ENCODE results near the gene KRTAP4-6. TPM values are rescaled to one million over a fixed set of nuclear protein-coding genes. Genes with fewer than 3 reads are reported as not detected.

KRTAP4-6 gene
- total RNA-seq (2022; extraction: Qiagen RNA extraction), result not detected in 5 replicates

DNA sequence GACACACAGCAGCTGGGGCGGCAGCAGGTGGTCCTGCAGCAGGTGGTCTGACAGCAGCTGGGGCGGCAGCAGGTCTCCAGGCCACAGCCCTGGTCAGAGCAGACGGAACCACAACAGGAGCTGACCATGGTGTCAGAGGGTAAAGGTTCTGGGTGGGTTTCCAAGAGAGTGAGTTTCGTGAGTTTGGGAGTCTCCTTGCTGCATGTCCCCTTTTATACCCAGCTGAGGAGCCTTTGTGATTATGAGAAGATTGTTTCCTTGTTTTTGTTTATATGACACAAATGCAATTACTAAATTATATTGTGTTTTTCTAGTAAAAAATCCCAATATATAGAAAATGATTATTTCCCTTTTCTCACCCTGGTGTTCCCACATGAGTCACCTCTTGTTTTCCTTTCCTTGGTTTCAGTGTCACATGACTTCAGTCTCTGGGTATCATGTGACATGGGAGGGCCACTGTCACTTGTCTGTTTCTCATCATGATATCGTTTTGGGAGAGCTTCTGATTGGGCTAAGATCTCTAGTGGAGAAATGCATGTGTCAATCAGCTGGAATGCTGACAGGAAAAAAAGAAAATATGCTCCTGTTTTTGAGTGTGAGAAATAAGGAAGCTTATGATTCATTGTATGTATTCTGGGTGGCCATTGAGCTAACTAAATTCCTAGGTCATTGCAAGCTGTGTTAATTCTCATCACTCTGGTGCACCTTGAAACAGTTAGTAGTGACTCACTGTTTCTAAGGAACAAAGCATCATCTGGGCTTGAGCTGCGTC lies at the start of gene KRTAP4-6:
TSS of gene KRTAP4-6 (minus strand) at position 185 of the 772 bp plus-strand sequence. CDS start at position 128, 57 bp downstream.

DNA sequence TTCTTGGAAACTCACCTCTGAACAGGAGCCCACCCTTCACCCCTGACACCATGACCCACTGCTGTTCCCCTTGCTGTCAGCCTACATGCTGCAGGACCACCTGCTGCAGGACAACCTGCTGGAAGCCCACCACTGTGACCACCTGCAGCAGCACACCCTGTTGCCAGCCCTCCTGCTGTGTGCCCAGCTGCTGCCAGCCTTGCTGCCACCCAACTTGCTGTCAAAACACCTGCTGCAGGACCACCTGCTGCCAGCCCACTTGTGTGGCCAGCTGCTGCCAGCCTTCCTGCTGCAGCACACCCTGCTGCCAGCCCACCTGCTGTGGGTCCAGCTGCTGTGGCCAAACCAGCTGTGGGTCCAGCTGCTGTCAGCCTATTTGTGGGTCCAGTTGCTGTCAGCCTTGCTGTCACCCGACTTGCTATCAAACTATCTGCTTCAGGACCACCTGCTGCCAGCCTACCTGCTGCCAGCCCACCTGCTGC lies 49.5 kb upstream of the KRTAP4-6 start, which contains the start of gene KRTAP9-1:
TSS of gene KRTAP9-1 (plus strand) at position 51 of the 482 bp plus-strand sequence. CDS start at position 51, 0 bp downstream.

DNA sequence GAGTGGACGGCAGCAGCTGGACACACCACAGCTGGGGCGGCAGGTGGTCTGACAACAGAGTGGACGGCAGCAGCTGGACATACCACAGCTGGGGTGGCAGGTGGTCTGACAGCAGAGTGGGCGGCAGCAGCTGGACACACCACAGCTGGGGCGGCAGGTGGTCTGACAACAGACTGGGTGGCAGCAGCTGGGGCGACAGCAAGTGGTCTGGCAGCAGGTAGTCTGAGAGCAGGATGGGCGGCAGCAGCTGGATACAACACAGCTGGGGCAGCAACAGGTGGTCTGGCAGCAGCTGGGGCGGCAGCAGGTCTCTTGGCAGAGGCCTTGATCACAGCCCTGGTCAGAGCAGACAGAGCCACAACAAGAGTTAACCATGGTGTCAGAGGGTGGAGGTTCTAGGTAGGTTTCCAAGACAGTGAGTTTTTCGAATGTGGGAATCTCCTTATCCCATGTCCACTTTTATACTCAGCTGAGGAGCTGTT lies 44.2 kb upstream of the KRTAP4-6 start, which contains the start of gene KRTAP4-1:
TSS of gene KRTAP4-1 (minus strand) at position 432 of the 482 bp plus-strand sequence. CDS start at position 375, 57 bp downstream.

DNA sequence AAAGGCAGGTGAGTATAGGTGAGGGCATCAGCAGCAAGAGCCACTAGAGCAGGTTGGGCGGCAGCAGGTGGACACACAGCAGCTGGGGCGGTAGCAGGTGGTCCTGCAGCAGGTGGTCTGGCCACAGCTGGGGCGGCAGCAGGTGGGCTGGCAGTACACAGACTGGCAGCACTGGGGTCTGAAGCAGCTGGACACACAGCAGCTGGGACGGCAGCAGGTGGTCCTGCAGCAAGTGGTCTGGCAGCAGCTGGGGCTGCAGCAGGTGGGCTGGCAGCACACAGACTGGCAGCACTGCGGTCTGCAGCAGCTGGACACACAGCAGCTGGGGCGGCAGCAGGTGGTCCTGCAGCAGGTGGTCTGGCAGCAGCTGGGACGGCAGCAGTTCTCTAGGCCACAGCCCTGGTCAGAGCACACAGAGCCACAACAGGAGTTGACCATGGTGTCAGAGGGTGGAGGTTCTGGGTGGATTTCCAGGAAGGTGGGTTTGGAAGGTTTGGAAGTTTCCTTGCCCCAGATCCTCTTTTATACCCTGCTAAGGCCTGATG lies 37.5 kb upstream of the KRTAP4-6 start, which contains the start of gene KRTAP4-2:
TSS of gene KRTAP4-2 (minus strand) at position 495 of the 545 bp plus-strand sequence. CDS start at position 438, 57 bp downstream.

DNA sequence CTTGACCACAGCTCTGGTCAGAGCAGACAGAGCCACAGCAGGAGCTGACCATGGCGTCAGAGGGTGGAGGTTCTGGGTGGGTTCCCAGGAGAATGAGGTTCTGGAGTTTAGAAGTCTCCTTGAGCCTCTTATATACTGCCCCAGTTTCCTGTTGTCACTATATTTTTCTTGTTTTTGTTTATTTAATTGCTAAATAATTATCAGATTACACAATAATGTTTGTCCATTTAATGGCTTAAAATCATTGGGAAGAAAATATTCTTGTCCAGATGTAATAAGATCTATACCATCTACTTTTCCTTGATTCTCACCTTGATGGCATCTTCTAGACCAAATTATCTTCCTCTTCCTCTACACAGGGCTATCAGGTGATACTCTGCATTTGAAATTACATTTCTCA lies 27.8 kb upstream of the KRTAP4-6 start, which contains the start of gene KRTAP4-3:
TSS of gene KRTAP4-3 (minus strand) at position 101 of the 400 bp plus-strand sequence. CDS start at position 52, 49 bp downstream.

DNA sequence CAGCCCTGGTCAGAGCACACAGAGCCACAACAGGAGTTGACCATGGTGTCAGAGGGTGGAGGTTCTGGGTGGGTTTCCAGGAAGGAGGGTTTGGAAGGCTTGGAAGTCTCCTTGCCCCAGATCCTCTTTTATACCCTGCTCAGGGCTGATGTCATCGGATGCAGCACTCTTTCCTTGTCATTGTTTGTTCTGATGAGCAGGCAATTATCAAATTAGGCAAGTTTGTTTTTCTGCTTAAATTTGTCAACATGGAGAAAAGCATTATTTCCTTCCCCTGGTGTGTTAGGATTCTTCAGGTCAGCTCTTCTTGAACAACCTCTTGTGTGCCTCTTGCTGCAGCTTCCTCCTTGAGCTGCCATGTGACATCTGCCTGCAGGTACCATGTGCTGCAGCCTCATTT lies 20.3 kb upstream of the KRTAP4-6 start, which contains the start of gene KRTAP4-4:
TSS of gene KRTAP4-4 (minus strand) at position 101 of the 400 bp plus-strand sequence. CDS start at position 44, 57 bp downstream.

DNA sequence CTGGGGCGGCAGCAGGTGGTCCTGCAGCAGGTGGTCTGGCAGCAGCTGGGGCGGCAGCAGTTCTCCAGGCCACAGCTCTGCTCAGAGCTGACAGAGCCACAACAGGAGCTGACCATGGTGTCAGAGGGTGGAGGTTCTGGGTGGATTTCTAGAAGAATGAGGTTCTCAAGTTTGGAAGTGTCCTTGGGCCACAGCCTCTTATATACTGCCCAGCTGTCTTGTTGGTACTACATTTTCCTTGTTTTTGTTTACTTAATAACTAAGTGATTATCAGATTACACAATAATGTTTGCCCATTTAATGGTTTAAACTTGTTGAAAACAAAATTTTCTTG lies 9.3 kb upstream of the KRTAP4-6 start, which contains the start of gene KRTAP4-5:
TSS of gene KRTAP4-5 (minus strand) at position 174 of the 334 bp plus-strand sequence. CDS start at position 116, 58 bp downstream.

DNA sequence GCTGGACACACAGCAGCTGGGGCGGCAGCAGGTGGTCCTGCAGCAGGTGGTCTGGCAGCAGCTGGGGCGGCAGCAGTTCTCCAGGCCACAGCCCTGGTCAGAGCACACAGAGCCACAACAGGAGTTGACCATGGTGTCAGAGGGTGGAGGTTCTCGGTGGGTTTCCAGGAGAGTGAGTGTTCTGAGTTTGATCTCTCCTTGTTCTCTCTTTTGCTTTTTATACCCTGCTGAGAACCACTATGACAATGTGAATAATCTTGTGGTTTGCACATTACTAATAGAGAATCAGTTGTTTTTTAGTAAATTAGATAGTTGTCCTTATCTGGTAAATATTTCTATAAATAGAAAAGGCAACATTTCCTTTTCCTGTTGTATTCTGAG lies 16.4 kb downstream of the KRTAP4-6 start, which contains the start of gene KRTAP4-12:
TSS of gene KRTAP4-12 (minus strand) at position 192 of the 381 bp plus-strand sequence. CDS start at position 132, 60 bp downstream.

DNA sequence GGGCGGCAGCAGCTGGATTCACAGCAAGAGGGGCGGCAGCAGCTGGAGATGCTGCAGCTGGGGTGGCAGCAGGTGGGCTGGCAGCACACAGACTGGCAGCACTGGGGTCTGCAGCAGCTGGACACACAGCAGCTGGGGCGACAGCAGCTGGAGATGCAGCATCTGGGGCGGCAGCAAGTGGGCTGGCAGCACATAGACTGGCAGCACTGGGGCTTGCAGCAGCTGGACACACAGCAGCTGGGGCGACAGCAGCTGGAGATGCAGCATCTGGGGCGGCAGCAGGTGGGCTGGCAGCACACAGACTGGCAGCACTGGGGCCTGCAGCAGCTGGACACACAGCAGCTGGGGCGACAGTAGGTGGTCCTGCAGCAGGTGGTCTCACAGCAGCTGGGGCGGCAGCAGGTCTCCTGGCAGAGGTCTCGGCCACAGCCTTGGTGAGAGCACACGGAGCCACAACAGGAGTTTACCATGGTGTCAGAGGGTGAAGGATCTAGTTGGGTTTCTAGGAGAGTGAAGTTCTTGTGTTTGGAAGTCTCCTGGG lies 22.4 kb downstream of the KRTAP4-6 start, which contains the start of gene KRTAP4-11:
TSS of gene KRTAP4-11 (minus strand) at position 528 of the 541 bp plus-strand sequence. CDS start at position 470, 58 bp downstream.

DNA sequence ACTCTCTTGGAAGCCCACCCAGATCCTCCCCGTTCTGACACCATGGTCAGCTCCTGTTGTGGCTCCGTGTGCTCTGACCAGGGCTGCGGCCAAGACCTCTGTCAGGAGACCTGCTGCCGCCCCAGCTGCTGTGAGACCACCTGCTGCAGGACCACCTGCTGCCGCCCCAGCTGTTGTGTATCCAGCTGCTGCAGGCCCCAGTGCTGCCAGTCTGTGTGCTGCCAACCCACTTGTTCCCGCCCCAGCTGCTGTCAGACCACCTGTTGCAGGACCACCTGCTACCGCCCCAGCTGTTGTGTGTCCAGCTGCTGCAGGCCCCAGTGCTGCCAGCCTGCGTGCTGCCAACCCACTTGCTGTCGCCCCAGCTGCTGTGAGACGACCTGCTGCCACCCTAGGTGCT lies 35.0 kb downstream of the KRTAP4-6 start, which contains the start of gene KRTAP4-9:
TSS of gene KRTAP4-9 (plus strand) at position 43 of the 400 bp plus-strand sequence. CDS start at position 43, 0 bp downstream.

DNA sequence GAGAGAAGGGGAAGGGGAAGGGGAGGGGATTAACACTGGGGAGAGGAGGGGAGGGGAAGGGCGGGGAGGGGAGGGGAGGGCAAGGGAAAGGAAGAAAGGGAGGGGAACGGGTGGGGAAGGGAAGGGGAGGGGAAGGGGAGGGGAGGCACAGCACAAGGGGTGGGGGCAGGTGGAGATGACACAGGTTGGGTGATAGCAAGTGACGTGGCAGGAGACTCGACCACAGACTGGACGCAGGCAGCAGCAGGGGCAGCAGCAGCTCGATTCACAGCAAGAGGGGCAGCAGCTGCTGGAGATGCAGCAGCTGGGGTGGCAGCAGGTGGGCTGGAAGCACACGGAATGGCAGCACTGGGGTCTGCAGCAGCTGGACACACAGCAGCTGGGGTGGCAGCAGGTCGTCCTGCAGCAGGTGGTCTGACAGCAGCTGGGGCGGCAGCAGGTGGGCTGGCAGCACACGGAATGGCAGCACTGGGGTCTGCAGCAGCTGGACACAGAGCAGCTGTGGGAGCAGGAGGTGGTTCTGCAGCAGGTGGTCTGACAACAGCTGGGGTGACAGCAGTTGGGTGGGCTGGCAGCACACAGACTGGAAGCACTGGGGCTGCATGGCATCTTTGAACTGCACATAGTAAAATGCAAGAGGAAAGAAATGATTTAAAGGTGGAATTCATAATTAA lies 38.6 kb downstream of the KRTAP4-6 start, which contains the start of gene KRTAP4-16:
TSS of gene KRTAP4-16 (minus strand) at position 624 of the 674 bp plus-strand sequence. CDS start at position 624, 0 bp downstream.

DNA sequence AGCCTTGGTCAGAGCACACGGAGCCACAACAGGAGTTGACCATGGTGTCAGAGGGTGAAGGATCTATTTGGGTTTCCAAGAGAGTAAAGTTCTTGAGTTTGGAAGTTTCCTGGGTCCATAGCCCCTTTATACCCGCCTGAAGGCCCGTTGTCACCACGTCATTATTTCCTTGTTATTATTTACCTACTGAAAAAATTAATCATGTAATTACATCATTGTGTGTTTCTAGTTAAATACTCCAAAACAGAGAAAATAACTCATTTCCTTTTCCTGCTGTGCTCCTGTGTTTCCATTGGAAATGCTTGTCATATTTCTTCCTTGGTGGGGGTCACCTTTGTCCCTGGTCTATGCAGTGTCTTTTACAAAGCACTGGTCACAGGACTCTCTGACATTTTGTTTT lies 42.3 kb downstream of the KRTAP4-6 start, which contains the start of gene KRTAP4-8:
TSS of gene KRTAP4-8 (minus strand) at position 101 of the 400 bp plus-strand sequence. CDS start at position 43, 58 bp downstream.

Other genes starting within 250 kb of the KRTAP4-6 start
- 0.08 to 0.14 TPM (median 0.10 TPM) in 4 of 5 replicates, not detected in the other for gene KRT23, start 202.9 kb downstream of the KRTAP4-6 start, total RNA-seq (2022; extraction: Qiagen RNA extraction)
- not detected in 5 replicates for gene KRT39, start 173.6 kb downstream of the KRTAP4-6 start, total RNA-seq (2022; extraction: Qiagen RNA extraction)
- not detected in 5 replicates for gene KRT40, start 156.2 kb downstream of the KRTAP4-6 start, total RNA-seq (2022; extraction: Qiagen RNA extraction)
- gene KRTAP3-3, start 146.4 kb downstream of the KRTAP4-6 start, total RNA-seq (2022; extraction: Qiagen RNA extraction), result not detected in 5 replicates
- gene KRTAP3-2, start 140.6 kb downstream of the KRTAP4-6 start, total RNA-seq (2022; extraction: Qiagen RNA extraction), result 0.20 to 0.57 TPM (median 0.29 TPM) in 5 replicates
- gene KRTAP3-1, start 131.4 kb downstream of the KRTAP4-6 start, total RNA-seq (2022; extraction: Qiagen RNA extraction), result not detected in 5 replicates
- gene KRTAP1-5, start 113.3 kb downstream of the KRTAP4-6 start, total RNA-seq (2022; extraction: Qiagen RNA extraction), result not detected in 5 replicates
- not detected in 5 replicates for gene KRTAP1-4, start 110.3 kb downstream of the KRTAP4-6 start, total RNA-seq (2022; extraction: Qiagen RNA extraction)
- gene KRTAP1-3, start 105.7 kb downstream of the KRTAP4-6 start, total RNA-seq (2022; extraction: Qiagen RNA extraction), result not detected in 5 replicates
- not detected in 5 replicates for gene KRTAP1-1, start 99.1 kb downstream of the KRTAP4-6 start, total RNA-seq (2022; extraction: Qiagen RNA extraction)
- not detected in 5 replicates for gene KRTAP2-1, start 93.2 kb downstream of the KRTAP4-6 start, total RNA-seq (2022; extraction: Qiagen RNA extraction)
- not detected in 5 replicates for gene KRTAP2-2, start 85.3 kb downstream of the KRTAP4-6 start, total RNA-seq (2022; extraction: Qiagen RNA extraction)
- gene KRTAP2-3, start 80.4 kb downstream of the KRTAP4-6 start, total RNA-seq (2022; extraction: Qiagen RNA extraction), result 0.18 TPM in 1 of 5 replicates, not detected in the others
- gene KRTAP2-4, start 74.7 kb downstream of the KRTAP4-6 start, total RNA-seq (2022; extraction: Qiagen RNA extraction), result not detected in 5 replicates
- not detected in 5 replicates for gene KRTAP4-7, start 56.4 kb downstream of the KRTAP4-6 start, total RNA-seq (2022; extraction: Qiagen RNA extraction)
- gene KRTAP4-8, start 42.4 kb downstream of the KRTAP4-6 start, total RNA-seq (2022; extraction: Qiagen RNA extraction), result not detected in 5 replicates
- not detected in 5 replicates for gene KRTAP4-16, start 38.3 kb downstream of the KRTAP4-6 start, total RNA-seq (2022; extraction: Qiagen RNA extraction)
- gene KRTAP4-9, start 35.2 kb downstream of the KRTAP4-6 start, total RNA-seq (2022; extraction: Qiagen RNA extraction), result not detected in 5 replicates
- not detected in 5 replicates for gene KRTAP4-11, start 22.2 kb downstream of the KRTAP4-6 start, total RNA-seq (2022; extraction: Qiagen RNA extraction)
- gene KRTAP4-12, start 16.4 kb downstream of the KRTAP4-6 start, total RNA-seq (2022; extraction: Qiagen RNA extraction), result not detected in 5 replicates
- not detected in 5 replicates for gene KRTAP4-5, start 9.3 kb upstream of the KRTAP4-6 start, total RNA-seq (2022; extraction: Qiagen RNA extraction)
- not detected in 5 replicates for gene KRTAP4-4, start 20.2 kb upstream of the KRTAP4-6 start, total RNA-seq (2022; extraction: Qiagen RNA extraction)
- gene KRTAP4-3, start 27.7 kb upstream of the KRTAP4-6 start, total RNA-seq (2022; extraction: Qiagen RNA extraction), result not detected in 5 replicates
- not detected in 5 replicates for gene KRTAP4-2, start 37.7 kb upstream of the KRTAP4-6 start, total RNA-seq (2022; extraction: Qiagen RNA extraction)
- 0.08 to 0.13 TPM in 2 of 5 replicates, not detected in the others for gene KRTAP4-1, start 44.4 kb upstream of the KRTAP4-6 start, total RNA-seq (2022; extraction: Qiagen RNA extraction)
- gene KRTAP9-1, start 49.3 kb upstream of the KRTAP4-6 start, total RNA-seq (2022; extraction: Qiagen RNA extraction), result not detected in 5 replicates
- gene KRTAP9-2, start 86.1 kb upstream of the KRTAP4-6 start, total RNA-seq (2022; extraction: Qiagen RNA extraction), result not detected in 5 replicates
- not detected in 5 replicates for gene KRTAP9-3, start 91.9 kb upstream of the KRTAP4-6 start, total RNA-seq (2022; extraction: Qiagen RNA extraction)
- gene KRTAP9-8, start 97.5 kb upstream of the KRTAP4-6 start, total RNA-seq (2022; extraction: Qiagen RNA extraction), result not detected in 5 replicates
- not detected in 5 replicates for gene KRTAP9-4, start 109.1 kb upstream of the KRTAP4-6 start, total RNA-seq (2022; extraction: Qiagen RNA extraction)
- not detected in 5 replicates for gene KRTAP9-9, start 114.8 kb upstream of the KRTAP4-6 start, total RNA-seq (2022; extraction: Qiagen RNA extraction)
- gene KRTAP9-6, start 124.8 kb upstream of the KRTAP4-6 start, total RNA-seq (2022; extraction: Qiagen RNA extraction), result not detected in 5 replicates
- not detected in 5 replicates for gene KRTAP9-7, start 135.2 kb upstream of the KRTAP4-6 start, total RNA-seq (2022; extraction: Qiagen RNA extraction)
- gene KRTAP29-1, start 162.3 kb upstream of the KRTAP4-6 start, total RNA-seq (2022; extraction: Qiagen RNA extraction), result not detected in 5 replicates
- gene KRTAP16-1, start 168.8 kb upstream of the KRTAP4-6 start, total RNA-seq (2022; extraction: Qiagen RNA extraction), result not detected in 5 replicates
- gene KRTAP17-1, start 175.2 kb upstream of the KRTAP4-6 start, total RNA-seq (2022; extraction: Qiagen RNA extraction), result not detected in 5 replicates
- not detected in 5 replicates for gene KRT33A, start 210.3 kb upstream of the KRTAP4-6 start, total RNA-seq (2022; extraction: Qiagen RNA extraction)
- gene KRT33B, start 229.3 kb upstream of the KRTAP4-6 start, total RNA-seq (2022; extraction: Qiagen RNA extraction), result 0.08 TPM in 1 of 5 replicates, not detected in the others
- gene KRT34, start 241.8 kb upstream of the KRTAP4-6 start, total RNA-seq (2022; extraction: Qiagen RNA extraction), result 0.23 to 0.61 TPM (median 0.42 TPM) in 5 replicates

All from A549 treated with AZD2906 at 1 μM for 4 hours (cell line).